H9 (cell line): ENCODE measurements around the gene SLC9A9. TPM values are rescaled to one million over a fixed set of nuclear protein-coding genes. Genes with fewer than 3 reads are reported as not detected.

ENCODE experiments used
- DNase-seq: peaks from one replicate; pipeline ENCODE4 v3.0.0-alpha.2; 2017
- H2AFZ ChIP-seq: one replicate; pipeline ENCODE4 v1.6.1; 2013; ENCODE audit warnings: mild to moderate bottlenecking, low read length, control low read depth, moderate library complexity
- H2AK5ac ChIP-seq: 2 replicates; pipeline ENCODE4 v1.6.1; 2013; ENCODE audit warnings: low read length, control low read depth, mixed read lengths; ENCODE audit not compliant: insufficient read length
- H2BK120ac ChIP-seq: one replicate; pipeline ENCODE4 v1.6.1; 2013; ENCODE audit warnings: low read depth, mild to moderate bottlenecking, low read length, control low read depth, inconsistent platforms; ENCODE audit not compliant: poor library complexity, severe bottlenecking
- H2BK12ac ChIP-seq: 2 replicates; pipeline ENCODE4 v1.6.1; 2013; ENCODE audit warnings: low read length, control low read depth, mixed read lengths, low read depth; ENCODE audit not compliant: insufficient read length
- H2BK15ac ChIP-seq: 2 replicates; pipeline ENCODE4 v1.6.1; 2013; ENCODE audit warnings: low read depth, low read length, control low read depth
- H2BK20ac ChIP-seq: one replicate; pipeline ENCODE4 v1.6.1; 2013; ENCODE audit warnings: low read depth, mild to moderate bottlenecking, low read length, control low read depth, inconsistent platforms; ENCODE audit not compliant: poor library complexity, severe bottlenecking
- H2BK5ac ChIP-seq: 2 replicates; pipeline ENCODE4 v1.6.1; 2013; ENCODE audit warnings: low read length, control low read depth, mixed read lengths; ENCODE audit not compliant: insufficient read length
- H3K14ac ChIP-seq: 2 replicates; pipeline ENCODE4 v1.6.1; 2013; ENCODE audit warnings: low read length, control low read depth; ENCODE audit not compliant: insufficient read depth
- H3K18ac ChIP-seq: 2 replicates; pipeline ENCODE4 v1.6.1; 2013; ENCODE audit warnings: low read depth, mild to moderate bottlenecking, mixed read lengths, low read length, control low read depth; ENCODE audit not compliant: insufficient read length
- H3K23ac ChIP-seq: 2 replicates; pipeline ENCODE4 v1.6.1; 2013; ENCODE audit warnings: low read length, control low read depth, mixed read lengths, low read depth; ENCODE audit not compliant: insufficient read length
- H3K23me2 ChIP-seq: 2 replicates; pipeline ENCODE4 v1.6.1; 2013; ENCODE audit warnings: low read depth, mild to moderate bottlenecking, mixed read lengths, low read length, control low read depth; ENCODE audit not compliant: insufficient read length, poor library complexity, severe bottlenecking
- H3K27ac ChIP-seq: 2 replicates; pipeline ENCODE4 v1.5.1; 2013; ENCODE audit warnings: low read length, control low read depth, mixed read lengths, low read depth; ENCODE audit not compliant: insufficient read length
- H3K27me3 ChIP-seq: 2 replicates; pipeline ENCODE4 v1.6.1; 2013; ENCODE audit warnings: low read length, control low read depth, inconsistent platforms; ENCODE audit not compliant: insufficient read depth
- H3K4ac ChIP-seq: 2 replicates; pipeline ENCODE4 v1.6.1; 2013; ENCODE audit warnings: low read depth, mild to moderate bottlenecking, control low read depth, inconsistent platforms, low read length, moderate library complexity
- H3K4me1 ChIP-seq: 2 replicates; pipeline ENCODE4 v1.6.1; 2013; ENCODE audit warnings: low read length, control low read depth, inconsistent platforms; ENCODE audit not compliant: insufficient read depth
- H3K4me2 ChIP-seq: 2 replicates; pipeline ENCODE4 v1.6.1; 2013; ENCODE audit warnings: low read length, control low read depth, mixed read lengths; ENCODE audit not compliant: insufficient read length, insufficient read depth
- H3K56ac ChIP-seq: 2 replicates; pipeline ENCODE4 v1.6.1; 2013; ENCODE audit warnings: low read depth, mild to moderate bottlenecking, mixed read lengths, low read length, control low read depth; ENCODE audit not compliant: insufficient read length
- H3K79me1 ChIP-seq: 2 replicates; pipeline ENCODE4 v1.6.1; 2013; ENCODE audit warnings: low read depth, mild to moderate bottlenecking, moderate library complexity, low read length, control low read depth, inconsistent platforms; ENCODE audit not compliant: insufficient read depth, poor library complexity, severe bottlenecking
- H3K79me2 ChIP-seq: 2 replicates; pipeline ENCODE4 v1.6.1; 2013; ENCODE audit warnings: low read length, control low read depth, inconsistent platforms; ENCODE audit not compliant: insufficient read depth
- H3K9ac ChIP-seq: 2 replicates; pipeline ENCODE4 v1.6.1; 2013; ENCODE audit warnings: low read length, control low read depth, mixed read lengths; ENCODE audit not compliant: insufficient read length; ENCODE audit errors: extremely low read depth
- H3K9me3 ChIP-seq: one replicate; pipeline ENCODE4 v1.6.1; 2013; ENCODE audit warnings: low read depth, low read length, inconsistent platforms; ENCODE audit not compliant: control insufficient read depth
- H3T11ph ChIP-seq: one replicate; pipeline ENCODE4 v1.6.1; 2013; ENCODE audit warnings: mild to moderate bottlenecking, low read length, control low read depth, inconsistent platforms
- H4K20me1 ChIP-seq: one replicate; pipeline ENCODE4 v1.6.1; 2013; ENCODE audit not compliant: control insufficient read depth, insufficient read length, insufficient read depth
- H4K5ac ChIP-seq: 2 replicates; pipeline ENCODE4 v1.6.1; 2013; ENCODE audit warnings: low read depth, mild to moderate bottlenecking, mixed read lengths, low read length, control low read depth; ENCODE audit not compliant: insufficient read length
- H4K8ac ChIP-seq: replicated peaks from 2 replicates; pipeline ENCODE4 v1.6.1; 2013; ENCODE audit warnings: low read length, control low read depth, mixed read lengths, low read depth; ENCODE audit not compliant: insufficient read length
- H4K91ac ChIP-seq: 2 replicates; pipeline ENCODE4 v1.6.1; 2013; ENCODE audit warnings: low read depth, mild to moderate bottlenecking, moderate library complexity, mixed read lengths, low read length, control low read depth; ENCODE audit not compliant: insufficient read length
- H3K27ac Mint-ChIP-seq, 3 experiments: 2 replicates in 2 of 3; 3 replicates in 1 of 3; pipeline ENCODE4 v1.8.0; 2020 to 2021; ENCODE audit warnings: mixed read lengths in 3 of 3, mild to moderate bottlenecking in 1 of 3, moderate library complexity in 1 of 3
- H3K27me3 Mint-ChIP-seq: 2 replicates; pipeline ENCODE4 v1.8.0; 2021; ENCODE audit warnings: low read depth, mild to moderate bottlenecking, moderate library complexity, mixed read lengths
- H3K36me3 Mint-ChIP-seq, 3 experiments: 2 replicates in 2 of 3; 3 replicates in 1 of 3; pipeline ENCODE4 v1.8.0; 2020 to 2021; ENCODE audit warnings: low read depth in 3 of 3, mixed read lengths in 3 of 3; ENCODE audit not compliant: insufficient read depth in 1 of 3
- H3K4me1 Mint-ChIP-seq, 2 experiments: 2 replicates each; pipeline ENCODE4 v1.8.0; 2020; ENCODE audit warnings: mixed read lengths in 2 of 2
- H3K4me3 Mint-ChIP-seq, 2 experiments: 2 replicates in 1 of 2; 3 replicates in 1 of 2; pipeline ENCODE4 v1.8.0; 2020 to 2021; ENCODE audit warnings: mild to moderate bottlenecking in 2 of 2, mixed read lengths in 2 of 2, moderate library complexity in 1 of 2
- H3K9me3 Mint-ChIP-seq, 2 experiments: 2 replicates in 1 of 2; 3 replicates in 1 of 2; pipeline ENCODE4 v1.8.0; 2020; ENCODE audit warnings: mild to moderate bottlenecking in 2 of 2, mixed read lengths in 2 of 2, moderate library complexity in 1 of 2
- CTCF ChIP-seq: fragments of 200-600 bp; sonication (generic); conservative IDR thresholded peaks from 3 replicates; pipeline ENCODE4 v1.8.0; 2021; ENCODE audit warnings: antibody characterized with exemption, mild to moderate bottlenecking
- WGBS: extraction: QIAGEN DNeasy Blood & Tissue Kit; methylation state at CpG from one replicate; pipeline ENCODE4 v1.1.7; 2013; ENCODE audit warnings: missing lambda C conversion rate, low lambda C conversion rate, mixed read lengths; ENCODE audit not compliant: insufficient read length; ENCODE audit errors: extremely low coverage; 5-methylcytosine and 5-hydroxymethylcytosine counted together
- total RNA-seq: library from RNA; stranded (reverse); gene quantifications from 2 replicates; pipeline ENCODE4 v1.2.1, GENCODE V29; 2021

The SLC9A9 gene
- total RNA-seq, 1 experiment from 2014 or later, result 0.35 TPM

- peaks cover 0 to 3% of the 10 kb centered on the region in 2 experiments; a peak in 1 of 4 replicates for H3K4me1 Mint-ChIP-seq
- no peaks in the 10 kb centered on the region for H3K9me3 ChIP-seq
- no peaks in the 10 kb centered on the region for H3K36me3 Mint-ChIP-seq
- H2BK12ac ChIP-seq, result no peak overlapping the region
- H3K27me3 ChIP-seq, result no peaks in the 10 kb centered on the region
- no peaks in the 10 kb centered on the region for H3K4me1 ChIP-seq
- H2AFZ ChIP-seq, result no peak overlapping the region
- H2AK5ac ChIP-seq, result no peak overlapping the region
- 0 out of 2 replicates have a peak overlapping the region, but pooled peaks have one; percentile 1 for H3K14ac ChIP-seq
- H3K56ac ChIP-seq, result no peak overlapping the region
- H3K27ac Mint-ChIP-seq, result no peak overlapping the region
- DNase-seq, result no peak
- no peaks in the 10 kb centered on the region for H3K79me2 ChIP-seq
- no peak overlapping the region for H3K23ac ChIP-seq
- no peaks in the 10 kb centered on the region for H3K23me2 ChIP-seq
- no peak overlapping the region for H2BK15ac ChIP-seq
- no peak overlapping the region for H3K27ac ChIP-seq
- no peak overlapping the region for H3K18ac ChIP-seq
- no CpG with 5 or more reads among the region's 1 CpG for WGBS
- H4K20me1 ChIP-seq, result no peaks in the 10 kb centered on the region
- no peaks in the 10 kb centered on the region for H3K79me1 ChIP-seq
- H4K8ac ChIP-seq, result no peak overlapping the region
- H3K9me3 Mint-ChIP-seq, result no peaks in the 10 kb centered on the region
- H3K27me3 Mint-ChIP-seq, result no peaks in the 10 kb centered on the region
- H4K5ac ChIP-seq, result no peak overlapping the region
- no peak overlapping the region for H2BK20ac ChIP-seq
- H3K4me3 Mint-ChIP-seq, result no peak overlapping the region
- H3K9ac ChIP-seq, result no peak overlapping the region
- TF ChIP-seq CTCF, result no peak
- no peak overlapping the region for H3T11ph ChIP-seq
- H4K91ac ChIP-seq, result no peak overlapping the region
- no peak overlapping the region for H3K4me2 ChIP-seq
- no peak overlapping the region for H2BK120ac ChIP-seq
- H2BK5ac ChIP-seq, result no peak overlapping the region
- no peak overlapping the region for H3K4ac ChIP-seq
These were observed 540.6 kb downstream of the SLC9A9 start for GRCh38 chr3:143307613-143308183.
